Effector memory CD4-positive, alpha-beta T cell (primary cell): ENCODE measurements around the gene SPECC1L.

Source experiments
- DNase-seq, 3 donors: peaks; one replicate each; pipeline ENCODE4 v3.0.0-alpha.2; 2020
- H3K27ac ChIP-seq: 2 replicates; pipeline ENCODE4 v1.7.0; 2013; ENCODE audit warnings: mild to moderate bottlenecking, low read length, moderate library complexity; ENCODE audit not compliant: insufficient read depth, poor library complexity, severe bottlenecking
- H3K27me3 ChIP-seq: replicated peaks from 2 replicates; pipeline ENCODE4 v1.7.0; 2013; ENCODE audit warnings: mild to moderate bottlenecking, low read length; ENCODE audit not compliant: insufficient read depth, control insufficient read depth, poor library complexity, severe bottlenecking
- H3K36me3 ChIP-seq: 2 replicates; pipeline ENCODE4 v1.7.0; 2013; ENCODE audit warnings: mild to moderate bottlenecking, low read length, moderate library complexity; ENCODE audit not compliant: control insufficient read depth, insufficient read depth
- H3K4me1 ChIP-seq: 2 replicates; pipeline ENCODE4 v1.7.0; 2013; ENCODE audit warnings: low read length, mild to moderate bottlenecking; ENCODE audit not compliant: control insufficient read depth, insufficient read depth, poor library complexity, severe bottlenecking
- H3K4me3 ChIP-seq: 2 replicates; pipeline ENCODE4 v1.7.0; 2013; ENCODE audit warnings: low read length, low read depth, mild to moderate bottlenecking; ENCODE audit not compliant: insufficient read depth, poor library complexity, severe bottlenecking
- H3K9me3 ChIP-seq: 2 replicates; pipeline ENCODE4 v1.7.0; 2013; ENCODE audit warnings: mild to moderate bottlenecking, low read length, moderate library complexity; ENCODE audit not compliant: control insufficient read depth

Gene SPECC1L

GRCh38 chr22:24401931-24402367 lies 131.3 kb downstream of the SPECC1L start:
- H3K4me1 ChIP-seq, result no peaks in the 10 kb centered on the region
- no peaks in the 10 kb centered on the region for H3K9me3 ChIP-seq
- DNase-seq, result no peak
- H3K36me3 ChIP-seq, result peaks cover 2% of the 10 kb centered on the region
- no peaks in the 10 kb centered on the region for H3K27me3 ChIP-seq
- H3K4me3 ChIP-seq, result no peak overlapping the region
- H3K27ac ChIP-seq, result no peak overlapping the region

GRCh38 chr22:24402460-24403192 lies 132.0 kb downstream of the SPECC1L start:
- Histone ChIP-seq H3K27ac (no peak overlapping the region), H3K36me3 (no peaks in the 10 kb centered on the region), H3K4me1 (no peaks in the 10 kb centered on the region), H3K9me3 (no peaks in the 10 kb centered on the region), H3K4me3 (no peak overlapping the region), H3K27me3 (no peaks in the 10 kb centered on the region)
- no peak for DNase-seq

GRCh38 chr22:24403346-24403745 lies 132.7 kb downstream of the SPECC1L start:
- Histone ChIP-seq H3K4me1 (no peaks in the 10 kb centered on the region), H3K27me3 (no peaks in the 10 kb centered on the region), H3K4me3 (no peak overlapping the region), H3K9me3 (no peaks in the 10 kb centered on the region), H3K36me3 (no peaks in the 10 kb centered on the region), H3K27ac (no peak overlapping the region)
- no peak for DNase-seq

GRCh38 chr22:24404561-24405275 lies 134.1 kb downstream of the SPECC1L start:
- Histone ChIP-seq H3K27me3 (no peaks in the 10 kb centered on the region), H3K4me3 (no peak overlapping the region), H3K9me3 (no peaks in the 10 kb centered on the region), H3K27ac (no peak overlapping the region), H3K36me3 (peaks cover 5% of the 10 kb centered on the region), H3K4me1 (no peaks in the 10 kb centered on the region)
- DNase-seq, result no peak

GRCh38 chr22:24405631-24406321 lies 135.1 kb downstream of the SPECC1L start:
- H3K4me1 ChIP-seq, result no peaks in the 10 kb centered on the region
- no peak for DNase-seq
- no peaks in the 10 kb centered on the region for H3K9me3 ChIP-seq
- no peak overlapping the region for H3K27ac ChIP-seq
- no peaks in the 10 kb centered on the region for H3K27me3 ChIP-seq
- H3K36me3 ChIP-seq, result peaks cover 5% of the 10 kb centered on the region
- H3K4me3 ChIP-seq, result no peak overlapping the region

- Histone ChIP-seq H3K4me3 (no peak overlapping the region), H3K27ac (no peak overlapping the region), H3K27me3 (no peaks in the 10 kb centered on the region), H3K36me3 (peaks cover 5% of the 10 kb centered on the region), H3K9me3 (no peaks in the 10 kb centered on the region), H3K4me1 (no peaks in the 10 kb centered on the region)
- DNase-seq, result no peak
These were observed 136.0 kb downstream of the SPECC1L start for GRCh38 chr22:24406322-24407277.

GRCh38 chr22:24407278-24407665 lies 136.6 kb downstream of the SPECC1L start:
- H3K9me3 ChIP-seq, result no peaks in the 10 kb centered on the region
- H3K27me3 ChIP-seq, result no peaks in the 10 kb centered on the region
- no peak overlapping the region for H3K27ac ChIP-seq
- H3K4me1 ChIP-seq, result no peaks in the 10 kb centered on the region
- no peak for DNase-seq
- peaks cover 5% of the 10 kb centered on the region for H3K36me3 ChIP-seq
- no peak overlapping the region for H3K4me3 ChIP-seq

GRCh38 chr22:24407884-24408283 lies 137.3 kb downstream of the SPECC1L start:
- H3K27ac ChIP-seq, result no peak overlapping the region
- H3K4me3 ChIP-seq, result no peak overlapping the region
- H3K36me3 ChIP-seq, result peaks cover 5% of the 10 kb centered on the region
- no peaks in the 10 kb centered on the region for H3K9me3 ChIP-seq
- DNase-seq, result no peak
- H3K27me3 ChIP-seq, result no peaks in the 10 kb centered on the region
- H3K4me1 ChIP-seq, result no peaks in the 10 kb centered on the region

- no peak overlapping the region for H3K4me3 ChIP-seq
- H3K9me3 ChIP-seq, result no peaks in the 10 kb centered on the region
- H3K36me3 ChIP-seq, result peaks cover 13% of the 10 kb centered on the region
- H3K27me3 ChIP-seq, result no peaks in the 10 kb centered on the region
- H3K27ac ChIP-seq, result no peak overlapping the region
- no peak for DNase-seq
- no peaks in the 10 kb centered on the region for H3K4me1 ChIP-seq
These were observed 138.0 kb downstream of the SPECC1L start for GRCh38 chr22:24408630-24409029.
